ENCODE results near the gene SCIMP.
"Not testable (repeated sequence)": the region's sequence is repeated elsewhere in the genome, so short reads cannot be mapped to it uniquely, and the experiment has no call there.

SCIMP gene

DNA sequence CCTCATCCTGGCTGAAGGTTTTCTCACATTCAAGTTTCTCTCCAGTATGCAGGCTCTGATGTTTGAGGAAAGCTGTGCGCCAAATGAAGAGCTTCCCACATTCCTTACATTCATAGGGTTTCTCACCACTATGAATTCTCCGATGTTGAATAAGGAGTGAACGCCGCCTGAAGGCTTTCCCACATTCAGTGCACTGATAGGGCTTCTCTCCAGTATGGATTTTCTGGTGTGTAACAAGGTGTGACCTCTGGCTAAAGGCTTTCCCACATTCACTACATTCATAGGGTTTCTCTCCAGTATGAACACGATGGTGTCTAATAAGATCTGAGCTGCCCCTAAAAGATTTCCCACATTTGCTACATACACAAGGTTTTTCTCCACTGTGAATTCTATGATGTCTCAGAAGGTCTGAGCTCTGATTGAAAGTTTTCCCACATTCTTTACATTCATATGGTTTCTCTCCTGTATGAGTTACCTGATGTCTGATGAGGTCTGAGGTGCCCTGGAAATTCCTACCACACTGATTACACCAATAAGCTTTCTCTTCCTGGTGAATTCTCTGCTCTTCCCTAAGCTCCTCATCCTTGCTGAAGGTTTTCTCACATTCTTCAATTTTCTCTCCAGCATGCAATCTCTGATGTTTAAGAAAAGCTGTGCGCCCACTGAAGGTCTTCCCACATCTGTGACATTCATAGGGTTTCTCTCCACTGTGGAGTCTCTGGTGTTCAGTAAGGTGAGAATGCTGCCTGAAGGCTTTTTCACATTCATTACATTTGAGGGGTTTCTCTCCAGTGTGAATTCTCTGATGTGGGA lies 51.9 kb downstream of the SCIMP start:
- H3K79me2 ChIP-seq (ENCODE audit: control insufficient read depth, low read length), result peaks cover 5% of the 10 kb centered on the region; the same call in 1 of the 2 replicates
- TF ChIP-seq, protein P1, sequence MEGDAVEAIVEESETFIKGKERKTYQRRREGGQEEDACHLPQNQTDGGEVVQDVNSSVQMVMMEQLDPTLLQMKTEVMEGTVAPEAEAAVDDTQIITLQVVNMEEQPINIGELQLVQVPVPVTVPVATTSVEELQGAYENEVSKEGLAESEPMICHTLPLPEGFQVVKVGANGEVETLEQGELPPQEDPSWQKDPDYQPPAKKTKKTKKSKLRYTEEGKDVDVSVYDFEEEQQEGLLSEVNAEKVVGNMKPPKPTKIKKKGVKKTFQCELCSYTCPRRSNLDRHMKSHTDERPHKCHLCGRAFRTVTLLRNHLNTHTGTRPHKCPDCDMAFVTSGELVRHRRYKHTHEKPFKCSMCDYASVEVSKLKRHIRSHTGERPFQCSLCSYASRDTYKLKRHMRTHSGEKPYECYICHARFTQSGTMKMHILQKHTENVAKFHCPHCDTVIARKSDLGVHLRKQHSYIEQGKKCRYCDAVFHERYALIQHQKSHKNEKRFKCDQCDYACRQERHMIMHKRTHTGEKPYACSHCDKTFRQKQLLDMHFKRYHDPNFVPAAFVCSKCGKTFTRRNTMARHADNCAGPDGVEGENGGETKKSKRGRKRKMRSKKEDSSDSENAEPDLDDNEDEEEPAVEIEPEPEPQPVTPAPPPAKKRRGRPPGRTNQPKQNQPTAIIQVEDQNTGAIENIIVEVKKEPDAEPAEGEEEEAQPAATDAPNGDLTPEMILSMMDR (IDR thresholded peaks at IDR 0.05; ENCODE audit: low read depth, low read length, poor library complexity, severe bottlenecking), result no peak
- no peak for TF ChIP-seq EZH2phosphoT487 (IDR thresholded peaks at IDR 0.05; ENCODE audit: borderline replicate concordance, low read length)
- H3K9me3 ChIP-seq (ENCODE audit: control insufficient read depth, insufficient read depth, low read length), result peaks cover 87% of the 10 kb centered on the region
- H3K27me3 ChIP-seq (ENCODE audit: control insufficient read depth, low read length), result no peaks in the 10 kb centered on the region
- no peaks in the 10 kb centered on the region for H4K20me1 ChIP-seq (ENCODE audit: control insufficient read depth, insufficient read depth, low read depth, low read length)
- H3K9me2 ChIP-seq (replicated peaks; ENCODE audit: control insufficient read depth, low read length), result no peaks in the 10 kb centered on the region
- H3K4me2 ChIP-seq (ENCODE audit: low read length), result no peak overlapping the region
- H3K4me3 ChIP-seq (ENCODE audit: low read length), result no peak overlapping the region
- no peaks in the 10 kb centered on the region for H3K4me1 ChIP-seq (ENCODE audit: control insufficient read depth, low read length)
- H3K36me3 ChIP-seq (ENCODE audit: control insufficient read depth, low read length), result peaks cover 79% of the 10 kb centered on the region
- H3F3A ChIP-seq (ENCODE audit: control insufficient read depth, insufficient read depth), result peaks cover 20% of the 10 kb centered on the region
- H3K27ac ChIP-seq (ENCODE audit: low read depth, low read length), result no peak overlapping the region

GRCh38 chr17:5181509-5182305 lies 53.0 kb downstream of the SCIMP start:
- Histone ChIP-seq H3K79me2 (ENCODE audit: control insufficient read depth, low read length) (no peaks in the 10 kb centered on the region; the same call in 1 of the 2 replicates), H3K4me1 (ENCODE audit: control insufficient read depth, low read length) (no peaks in the 10 kb centered on the region), H3K9me2 (replicated peaks; ENCODE audit: control insufficient read depth, low read length) (no peaks in the 10 kb centered on the region), H3F3A (ENCODE audit: control insufficient read depth, insufficient read depth) (peaks cover 20% of the 10 kb centered on the region), H3K27ac (ENCODE audit: low read depth, low read length) (no peak overlapping the region), H3K9me3 (ENCODE audit: control insufficient read depth, insufficient read depth, low read length) (peaks cover 79% of the 10 kb centered on the region), H3K4me3 (ENCODE audit: low read length) (no peak overlapping the region), H4K20me1 (ENCODE audit: control insufficient read depth, insufficient read depth, low read depth, low read length) (no peaks in the 10 kb centered on the region), H3K36me3 (ENCODE audit: control insufficient read depth, low read length) (peaks cover 68% of the 10 kb centered on the region), H3K4me2 (ENCODE audit: low read length) (no peak overlapping the region), H3K27me3 (ENCODE audit: control insufficient read depth, low read length) (no peaks in the 10 kb centered on the region)
- TF ChIP-seq, protein P1 (IDR thresholded peaks at IDR 0.05; ENCODE audit: low read depth, low read length, poor library complexity, severe bottlenecking), result no peak
- TF ChIP-seq EZH2phosphoT487 (IDR thresholded peaks at IDR 0.05; ENCODE audit: borderline replicate concordance, low read length), result no peak

DNA sequence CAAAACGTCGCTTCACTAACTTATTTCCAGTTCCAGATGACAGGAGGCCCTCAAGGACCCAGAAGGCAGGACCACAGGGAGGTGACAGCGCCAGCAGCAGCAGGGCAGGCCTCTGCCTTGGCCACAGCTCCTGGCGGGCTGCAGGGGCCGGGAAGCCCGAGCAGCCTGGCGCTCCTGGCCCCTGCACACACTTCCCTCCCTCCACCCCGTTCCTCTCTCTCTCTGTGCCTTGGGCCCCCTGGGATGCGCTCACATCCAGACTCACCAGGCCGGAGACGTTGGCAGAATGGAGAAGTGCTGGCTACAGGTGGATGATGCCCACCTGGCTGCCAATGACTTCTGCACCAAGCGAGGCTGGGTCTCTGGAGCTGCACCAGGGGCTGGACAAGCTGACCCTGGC lies 55.7 kb downstream of the SCIMP start:
- Histone ChIP-seq H3K27me3 (ENCODE audit: control insufficient read depth, low read length) (no peaks in the 10 kb centered on the region), H3K9me2 (replicated peaks; ENCODE audit: control insufficient read depth, low read length) (no peaks in the 10 kb centered on the region), H4K20me1 (ENCODE audit: control insufficient read depth, insufficient read depth, low read depth, low read length) (no peaks in the 10 kb centered on the region), H3K36me3 (ENCODE audit: control insufficient read depth, low read length) (peaks cover 58% of the 10 kb centered on the region), H3K79me2 (ENCODE audit: control insufficient read depth, low read length) (no peaks in the 10 kb centered on the region), H3K4me2 (ENCODE audit: low read length) (no peak overlapping the region), H3K4me3 (ENCODE audit: low read length) (no peak overlapping the region), H3K4me1 (ENCODE audit: control insufficient read depth, low read length) (no peaks in the 10 kb centered on the region), H3F3A (ENCODE audit: control insufficient read depth, insufficient read depth) (peaks cover 19% of the 10 kb centered on the region), H3K9me3 (ENCODE audit: control insufficient read depth, insufficient read depth, low read length) (peaks cover 56% of the 10 kb centered on the region), H3K27ac (ENCODE audit: low read depth, low read length) (no peak overlapping the region)
- TF ChIP-seq, protein P1 (IDR thresholded peaks at IDR 0.05; ENCODE audit: low read depth, low read length, poor library complexity, severe bottlenecking), result no peak
- TF ChIP-seq EZH2phosphoT487 (IDR thresholded peaks at IDR 0.05; ENCODE audit: borderline replicate concordance, low read length), result no peak

DNA sequence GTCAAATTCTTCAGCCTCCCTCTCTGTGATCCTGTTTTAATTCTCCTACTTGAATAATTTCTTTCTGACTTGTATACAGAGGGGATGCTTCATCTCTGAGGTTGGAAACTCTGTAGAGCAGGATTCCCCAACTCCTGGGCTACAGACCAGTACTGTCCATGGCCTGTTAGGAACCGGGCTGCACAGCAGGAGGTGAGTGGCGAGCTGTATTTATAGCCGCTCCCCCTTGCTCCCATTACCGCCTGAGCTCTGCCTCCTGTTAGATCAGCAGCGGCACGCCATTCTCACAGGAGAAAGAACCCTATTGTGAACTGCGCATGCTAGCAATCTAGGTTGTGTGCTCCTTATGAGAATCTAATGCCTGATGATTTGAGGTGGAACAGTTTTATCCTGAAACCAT lies 59.6 kb downstream of the SCIMP start:
- peaks cover 27% of the 10 kb centered on the region for H3K36me3 ChIP-seq (ENCODE audit: control insufficient read depth, low read length)
- not testable (repeated sequence) for H3K27ac ChIP-seq (ENCODE audit: low read depth, low read length); H3K79me2 ChIP-seq (ENCODE audit: control insufficient read depth, low read length); H3K27me3 ChIP-seq (ENCODE audit: control insufficient read depth, low read length); H4K20me1 ChIP-seq (ENCODE audit: control insufficient read depth, insufficient read depth, low read depth, low read length); H3K4me1 ChIP-seq (ENCODE audit: control insufficient read depth, low read length); H3K4me2 ChIP-seq (ENCODE audit: low read length); H3F3A ChIP-seq (ENCODE audit: control insufficient read depth, insufficient read depth); H3K9me2 ChIP-seq (replicated peaks; ENCODE audit: control insufficient read depth, low read length); H3K4me3 ChIP-seq (ENCODE audit: low read length)
- H3K9me3 ChIP-seq (ENCODE audit: control insufficient read depth, insufficient read depth, low read length), result peaks cover 17% of the 10 kb centered on the region

- H3K4me3 ChIP-seq (ENCODE audit: low read length); H3K9me3 ChIP-seq (ENCODE audit: control insufficient read depth, insufficient read depth, low read length); H4K20me1 ChIP-seq (ENCODE audit: control insufficient read depth, insufficient read depth, low read depth, low read length); H3K79me2 ChIP-seq (ENCODE audit: control insufficient read depth, low read length); H3K27me3 ChIP-seq (ENCODE audit: control insufficient read depth, low read length); H3K9me2 ChIP-seq (replicated peaks; ENCODE audit: control insufficient read depth, low read length); H3F3A ChIP-seq (ENCODE audit: control insufficient read depth, insufficient read depth); H3K27ac ChIP-seq (ENCODE audit: low read depth, low read length); H3K36me3 ChIP-seq (ENCODE audit: control insufficient read depth, low read length): not testable (repeated sequence)
- Histone ChIP-seq H3K4me1 (ENCODE audit: control insufficient read depth, low read length) (peaks cover 17% of the 10 kb centered on the region), H3K4me2 (ENCODE audit: low read length) (peak overlapping the region; percentile 16; the same call in 1 of the 2 replicates)
These were observed 68.7 kb downstream of the SCIMP start for GRCh38 chr17:5165791-5166564.
